WTC11 (cell line): Measurements from ENCODE around the gene CCNA2. TPM values are rescaled to one million over a fixed set of nuclear protein-coding genes. Genes with fewer than 3 reads are reported as not detected.

Experiments
- CBFB ChIP-seq: sonication (generic); formaldehyde crosslinking; IDR thresholded peaks from 2 replicates; pipeline ENCODE4 v1.8.1; 2022; ENCODE audit warnings: mild to moderate bottlenecking, low read depth, missing genetic modification reagents
- HMGA2 ChIP-seq: fragments of 250-450 bp; sonication (Bioruptor Pico); IDR thresholded peaks from 2 replicates; pipeline ENCODE4 v1.4.0; 2021; ENCODE audit warnings: mild to moderate bottlenecking, moderate library complexity
- IRF2 ChIP-seq: sonication (generic); formaldehyde crosslinking; IDR thresholded peaks from 2 replicates; pipeline ENCODE4 v1.8.0; 2022; ENCODE audit warnings: low read depth, missing genetic modification reagents, borderline replicate concordance
- MYBL2 ChIP-seq: sonication (generic); formaldehyde crosslinking; IDR thresholded peaks from 2 replicates; pipeline ENCODE4 v1.8.1; 2023; ENCODE audit warnings: mild to moderate bottlenecking, moderate library complexity, missing genetic modification reagents
- NR1H2 ChIP-seq: sonication (generic); formaldehyde crosslinking; IDR thresholded peaks from 2 replicates; pipeline ENCODE4 v1.9.0; 2021; ENCODE audit warnings: mild to moderate bottlenecking, moderate library complexity, missing genetic modification reagents
- NR2C2 ChIP-seq: sonication (generic); formaldehyde crosslinking; IDR thresholded peaks from 2 replicates; pipeline ENCODE4 v1.8.0; 2022; ENCODE audit warnings: mild to moderate bottlenecking, missing genetic modification reagents
- RORB ChIP-seq: fragments of 250-450 bp; sonication (Bioruptor Pico); IDR thresholded peaks from 2 replicates; pipeline ENCODE4 v1.9.0; 2021; ENCODE audit warnings: mild to moderate bottlenecking
- TCF7 ChIP-seq: sonication (generic); formaldehyde crosslinking; IDR thresholded peaks from 2 replicates; pipeline ENCODE4 v1.8.0; 2022; ENCODE audit warnings: mild to moderate bottlenecking, low read depth, missing genetic modification reagents, moderate library complexity
- ZNF219 ChIP-seq: sonication (generic); formaldehyde crosslinking; IDR thresholded peaks from 2 replicates; pipeline ENCODE4 v1.8.0; 2023; ENCODE audit warnings: missing genetic modification reagents, mild to moderate bottlenecking, borderline replicate concordance
- total RNA-seq: library from RNA; stranded (reverse); gene quantifications from 3 replicates; pipeline ENCODE4 v1.2.3, GENCODE V29; 2021
- TF ChIP-seq, protein P1 (sequence below): fragments of 250-450 bp; sonication (Bioruptor Pico); IDR thresholded peaks from 2 replicates; pipeline ENCODE4 v1.9.0; 2021; ENCODE audit warnings: mild to moderate bottlenecking, borderline replicate concordance
- TF ChIP-seq, protein P2 (sequence below): sonication (generic); formaldehyde crosslinking; IDR thresholded peaks from 2 replicates; pipeline ENCODE4 v1.8.1; 2023; ENCODE audit warnings: mild to moderate bottlenecking, missing genetic modification reagents, borderline replicate concordance
- TF ChIP-seq, protein P3 (sequence below): sonication (generic); formaldehyde crosslinking; IDR thresholded peaks from 2 replicates; pipeline ENCODE4 v1.8.1; 2022; ENCODE audit warnings: low read depth, missing genetic modification reagents, borderline replicate concordance
- TF ChIP-seq, protein P4 (sequence below): sonication (generic); formaldehyde crosslinking; IDR thresholded peaks from 2 replicates; pipeline ENCODE4 v1.8.1; 2022; ENCODE audit warnings: low read depth, mild to moderate bottlenecking, moderate library complexity, missing genetic modification reagents, borderline replicate concordance
- TF ChIP-seq, protein P5 (sequence below): sonication (generic); formaldehyde crosslinking; IDR thresholded peaks from 2 replicates; pipeline ENCODE4 v1.8.0; 2022; ENCODE audit warnings: mild to moderate bottlenecking, missing genetic modification reagents
- TF ChIP-seq, protein P6 (sequence below): sonication (generic); formaldehyde crosslinking; IDR thresholded peaks from 2 replicates; pipeline ENCODE4 v1.8.1; 2023; ENCODE audit warnings: mild to moderate bottlenecking, moderate library complexity, missing genetic modification reagents
- TF ChIP-seq, protein P7 (sequence below): sonication (generic); formaldehyde crosslinking; IDR thresholded peaks from 2 replicates; pipeline ENCODE4 v1.8.1; 2022; ENCODE audit warnings: mild to moderate bottlenecking, moderate library complexity, missing genetic modification reagents
- TF ChIP-seq, protein P8 (sequence below): sonication (generic); formaldehyde crosslinking; IDR thresholded peaks from 2 replicates; pipeline ENCODE4 v1.8.1; 2022; ENCODE audit warnings: mild to moderate bottlenecking, missing genetic modification reagents, moderate library complexity, borderline replicate concordance
- TF ChIP-seq, protein P9 (sequence below): sonication (generic); formaldehyde crosslinking; IDR thresholded peaks from 2 replicates; pipeline ENCODE4 v1.8.0; 2022; ENCODE audit warnings: mild to moderate bottlenecking, missing genetic modification reagents

CCNA2 gene
- total RNA-seq, 1 experiment from 2014 or later = 95.1 TPM

DNA sequence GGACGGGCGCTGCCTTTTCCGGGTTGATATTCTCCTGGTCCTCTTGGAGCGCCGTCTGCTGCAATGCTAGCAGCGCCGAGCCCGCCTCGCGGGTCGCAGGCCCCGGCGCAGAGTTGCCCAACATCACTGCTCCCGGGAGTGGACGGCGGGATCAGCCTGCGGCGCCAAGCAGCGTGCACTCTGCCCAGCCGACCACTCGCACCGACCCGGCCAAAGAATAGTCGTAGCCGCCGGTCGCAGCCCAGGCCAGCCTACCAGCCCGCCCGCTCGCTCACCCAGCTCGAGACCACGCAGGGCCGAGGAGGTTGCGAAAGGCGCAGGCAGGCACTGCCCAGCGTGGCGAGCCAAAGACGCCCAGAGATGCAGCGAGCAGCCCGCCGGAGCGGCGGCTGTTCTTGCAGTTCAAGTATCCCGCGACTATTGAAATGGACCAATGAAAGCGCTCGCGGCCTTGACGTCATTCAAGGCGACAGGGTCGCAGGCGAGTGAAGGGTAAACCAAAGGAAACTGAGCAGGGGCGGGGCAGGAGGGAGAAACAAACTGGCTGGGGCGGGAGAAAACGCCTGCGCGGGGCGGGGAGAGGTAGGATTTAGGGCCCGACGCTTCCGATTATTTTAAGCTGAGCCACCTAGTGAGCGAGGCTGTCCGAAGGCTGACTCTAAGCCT lies at the start of gene CCNA2 (continued):
- TF ChIP-seq, protein P1, sequence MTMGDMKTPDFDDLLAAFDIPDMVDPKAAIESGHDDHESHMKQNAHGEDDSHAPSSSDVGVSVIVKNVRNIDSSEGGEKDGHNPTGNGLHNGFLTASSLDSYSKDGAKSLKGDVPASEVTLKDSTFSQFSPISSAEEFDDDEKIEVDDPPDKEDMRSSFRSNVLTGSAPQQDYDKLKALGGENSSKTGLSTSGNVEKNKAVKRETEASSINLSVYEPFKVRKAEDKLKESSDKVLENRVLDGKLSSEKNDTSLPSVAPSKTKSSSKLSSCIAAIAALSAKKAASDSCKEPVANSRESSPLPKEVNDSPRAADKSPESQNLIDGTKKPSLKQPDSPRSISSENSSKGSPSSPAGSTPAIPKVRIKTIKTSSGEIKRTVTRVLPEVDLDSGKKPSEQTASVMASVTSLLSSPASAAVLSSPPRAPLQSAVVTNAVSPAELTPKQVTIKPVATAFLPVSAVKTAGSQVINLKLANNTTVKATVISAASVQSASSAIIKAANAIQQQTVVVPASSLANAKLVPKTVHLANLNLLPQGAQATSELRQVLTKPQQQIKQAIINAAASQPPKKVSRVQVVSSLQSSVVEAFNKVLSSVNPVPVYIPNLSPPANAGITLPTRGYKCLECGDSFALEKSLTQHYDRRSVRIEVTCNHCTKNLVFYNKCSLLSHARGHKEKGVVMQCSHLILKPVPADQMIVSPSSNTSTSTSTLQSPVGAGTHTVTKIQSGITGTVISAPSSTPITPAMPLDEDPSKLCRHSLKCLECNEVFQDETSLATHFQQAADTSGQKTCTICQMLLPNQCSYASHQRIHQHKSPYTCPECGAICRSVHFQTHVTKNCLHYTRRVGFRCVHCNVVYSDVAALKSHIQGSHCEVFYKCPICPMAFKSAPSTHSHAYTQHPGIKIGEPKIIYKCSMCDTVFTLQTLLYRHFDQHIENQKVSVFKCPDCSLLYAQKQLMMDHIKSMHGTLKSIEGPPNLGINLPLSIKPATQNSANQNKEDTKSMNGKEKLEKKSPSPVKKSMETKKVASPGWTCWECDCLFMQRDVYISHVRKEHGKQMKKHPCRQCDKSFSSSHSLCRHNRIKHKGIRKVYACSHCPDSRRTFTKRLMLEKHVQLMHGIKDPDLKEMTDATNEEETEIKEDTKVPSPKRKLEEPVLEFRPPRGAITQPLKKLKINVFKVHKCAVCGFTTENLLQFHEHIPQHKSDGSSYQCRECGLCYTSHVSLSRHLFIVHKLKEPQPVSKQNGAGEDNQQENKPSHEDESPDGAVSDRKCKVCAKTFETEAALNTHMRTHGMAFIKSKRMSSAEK (CRISPR knock-in tag) = no peak
- TF ChIP-seq, protein P2, sequence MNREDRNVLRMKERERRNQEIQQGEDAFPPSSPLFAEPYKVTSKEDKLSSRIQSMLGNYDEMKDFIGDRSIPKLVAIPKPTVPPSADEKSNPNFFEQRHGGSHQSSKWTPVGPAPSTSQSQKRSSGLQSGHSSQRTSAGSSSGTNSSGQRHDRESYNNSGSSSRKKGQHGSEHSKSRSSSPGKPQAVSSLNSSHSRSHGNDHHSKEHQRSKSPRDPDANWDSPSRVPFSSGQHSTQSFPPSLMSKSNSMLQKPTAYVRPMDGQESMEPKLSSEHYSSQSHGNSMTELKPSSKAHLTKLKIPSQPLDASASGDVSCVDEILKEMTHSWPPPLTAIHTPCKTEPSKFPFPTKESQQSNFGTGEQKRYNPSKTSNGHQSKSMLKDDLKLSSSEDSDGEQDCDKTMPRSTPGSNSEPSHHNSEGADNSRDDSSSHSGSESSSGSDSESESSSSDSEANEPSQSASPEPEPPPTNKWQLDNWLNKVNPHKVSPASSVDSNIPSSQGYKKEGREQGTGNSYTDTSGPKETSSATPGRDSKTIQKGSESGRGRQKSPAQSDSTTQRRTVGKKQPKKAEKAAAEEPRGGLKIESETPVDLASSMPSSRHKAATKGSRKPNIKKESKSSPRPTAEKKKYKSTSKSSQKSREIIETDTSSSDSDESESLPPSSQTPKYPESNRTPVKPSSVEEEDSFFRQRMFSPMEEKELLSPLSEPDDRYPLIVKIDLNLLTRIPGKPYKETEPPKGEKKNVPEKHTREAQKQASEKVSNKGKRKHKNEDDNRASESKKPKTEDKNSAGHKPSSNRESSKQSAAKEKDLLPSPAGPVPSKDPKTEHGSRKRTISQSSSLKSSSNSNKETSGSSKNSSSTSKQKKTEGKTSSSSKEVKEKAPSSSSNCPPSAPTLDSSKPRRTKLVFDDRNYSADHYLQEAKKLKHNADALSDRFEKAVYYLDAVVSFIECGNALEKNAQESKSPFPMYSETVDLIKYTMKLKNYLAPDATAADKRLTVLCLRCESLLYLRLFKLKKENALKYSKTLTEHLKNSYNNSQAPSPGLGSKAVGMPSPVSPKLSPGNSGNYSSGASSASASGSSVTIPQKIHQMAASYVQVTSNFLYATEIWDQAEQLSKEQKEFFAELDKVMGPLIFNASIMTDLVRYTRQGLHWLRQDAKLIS = no peak
- TF ChIP-seq TCF7 (peak; percentile 79; the same call in 1 of the 2 replicates), ZNF219 (CRISPR knock-in tag) (no peak), IRF2 (CRISPR knock-in tag) (no peak), NR1H2 (CRISPR knock-in tag) (no peak), RORB (CRISPR knock-in tag) (no peak), HMGA2 (CRISPR knock-in tag) (no peak), MYBL2 (CRISPR knock-in tag) (peak; percentile 99), NR2C2 (CRISPR knock-in tag) (no peak), CBFB (CRISPR knock-in tag) (no peak; the same call in 1 of the 2 replicates)
- TF ChIP-seq, protein P3, sequence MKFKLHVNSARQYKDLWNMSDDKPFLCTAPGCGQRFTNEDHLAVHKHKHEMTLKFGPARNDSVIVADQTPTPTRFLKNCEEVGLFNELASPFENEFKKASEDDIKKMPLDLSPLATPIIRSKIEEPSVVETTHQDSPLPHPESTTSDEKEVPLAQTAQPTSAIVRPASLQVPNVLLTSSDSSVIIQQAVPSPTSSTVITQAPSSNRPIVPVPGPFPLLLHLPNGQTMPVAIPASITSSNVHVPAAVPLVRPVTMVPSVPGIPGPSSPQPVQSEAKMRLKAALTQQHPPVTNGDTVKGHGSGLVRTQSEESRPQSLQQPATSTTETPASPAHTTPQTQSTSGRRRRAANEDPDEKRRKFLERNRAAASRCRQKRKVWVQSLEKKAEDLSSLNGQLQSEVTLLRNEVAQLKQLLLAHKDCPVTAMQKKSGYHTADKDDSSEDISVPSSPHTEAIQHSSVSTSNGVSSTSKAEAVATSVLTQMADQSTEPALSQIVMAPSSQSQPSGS (CRISPR knock-in tag) = no peak
- TF ChIP-seq, protein P4, sequence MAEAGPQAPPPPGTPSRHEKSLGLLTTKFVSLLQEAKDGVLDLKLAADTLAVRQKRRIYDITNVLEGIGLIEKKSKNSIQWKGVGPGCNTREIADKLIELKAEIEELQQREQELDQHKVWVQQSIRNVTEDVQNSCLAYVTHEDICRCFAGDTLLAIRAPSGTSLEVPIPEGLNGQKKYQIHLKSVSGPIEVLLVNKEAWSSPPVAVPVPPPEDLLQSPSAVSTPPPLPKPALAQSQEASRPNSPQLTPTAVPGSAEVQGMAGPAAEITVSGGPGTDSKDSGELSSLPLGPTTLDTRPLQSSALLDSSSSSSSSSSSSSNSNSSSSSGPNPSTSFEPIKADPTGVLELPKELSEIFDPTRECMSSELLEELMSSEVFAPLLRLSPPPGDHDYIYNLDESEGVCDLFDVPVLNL (CRISPR knock-in tag) = peak; percentile 98
- TF ChIP-seq, protein P5, sequence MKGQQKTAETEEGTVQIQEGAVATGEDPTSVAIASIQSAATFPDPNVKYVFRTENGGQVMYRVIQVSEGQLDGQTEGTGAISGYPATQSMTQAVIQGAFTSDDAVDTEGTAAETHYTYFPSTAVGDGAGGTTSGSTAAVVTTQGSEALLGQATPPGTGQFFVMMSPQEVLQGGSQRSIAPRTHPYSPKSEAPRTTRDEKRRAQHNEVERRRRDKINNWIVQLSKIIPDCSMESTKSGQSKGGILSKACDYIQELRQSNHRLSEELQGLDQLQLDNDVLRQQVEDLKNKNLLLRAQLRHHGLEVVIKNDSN (CRISPR knock-in tag) = no peak
- TF ChIP-seq, protein P6, sequence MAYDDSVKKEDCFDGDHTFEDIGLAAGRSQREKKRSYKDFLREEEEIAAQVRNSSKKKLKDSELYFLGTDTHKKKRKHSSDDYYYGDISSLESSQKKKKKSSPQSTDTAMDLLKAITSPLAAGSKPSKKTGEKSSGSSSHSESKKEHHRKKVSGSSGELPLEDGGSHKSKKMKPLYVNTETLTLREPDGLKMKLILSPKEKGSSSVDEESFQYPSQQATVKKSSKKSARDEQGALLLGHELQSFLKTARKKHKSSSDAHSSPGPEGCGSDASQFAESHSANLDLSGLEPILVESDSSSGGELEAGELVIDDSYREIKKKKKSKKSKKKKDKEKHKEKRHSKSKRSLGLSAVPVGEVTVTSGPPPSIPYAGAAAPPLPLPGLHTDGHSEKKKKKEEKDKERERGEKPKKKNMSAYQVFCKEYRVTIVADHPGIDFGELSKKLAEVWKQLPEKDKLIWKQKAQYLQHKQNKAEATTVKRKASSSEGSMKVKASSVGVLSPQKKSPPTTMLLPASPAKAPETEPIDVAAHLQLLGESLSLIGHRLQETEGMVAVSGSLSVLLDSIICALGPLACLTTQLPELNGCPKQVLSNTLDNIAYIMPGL (CRISPR knock-in tag) = no peak; the same call in 1 of the 2 replicates
- TF ChIP-seq, protein P7, sequence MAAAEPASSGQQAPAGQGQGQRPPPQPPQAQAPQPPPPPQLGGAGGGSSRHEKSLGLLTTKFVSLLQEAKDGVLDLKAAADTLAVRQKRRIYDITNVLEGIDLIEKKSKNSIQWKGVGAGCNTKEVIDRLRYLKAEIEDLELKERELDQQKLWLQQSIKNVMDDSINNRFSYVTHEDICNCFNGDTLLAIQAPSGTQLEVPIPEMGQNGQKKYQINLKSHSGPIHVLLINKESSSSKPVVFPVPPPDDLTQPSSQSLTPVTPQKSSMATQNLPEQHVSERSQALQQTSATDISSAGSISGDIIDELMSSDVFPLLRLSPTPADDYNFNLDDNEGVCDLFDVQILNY (CRISPR knock-in tag) = peak; percentile 70; the same call in 1 of the 2 replicates
- TF ChIP-seq, protein P8, sequence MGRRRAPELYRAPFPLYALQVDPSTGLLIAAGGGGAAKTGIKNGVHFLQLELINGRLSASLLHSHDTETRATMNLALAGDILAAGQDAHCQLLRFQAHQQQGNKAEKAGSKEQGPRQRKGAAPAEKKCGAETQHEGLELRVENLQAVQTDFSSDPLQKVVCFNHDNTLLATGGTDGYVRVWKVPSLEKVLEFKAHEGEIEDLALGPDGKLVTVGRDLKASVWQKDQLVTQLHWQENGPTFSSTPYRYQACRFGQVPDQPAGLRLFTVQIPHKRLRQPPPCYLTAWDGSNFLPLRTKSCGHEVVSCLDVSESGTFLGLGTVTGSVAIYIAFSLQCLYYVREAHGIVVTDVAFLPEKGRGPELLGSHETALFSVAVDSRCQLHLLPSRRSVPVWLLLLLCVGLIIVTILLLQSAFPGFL (CRISPR knock-in tag) = no peak
- TF ChIP-seq, protein P9, sequence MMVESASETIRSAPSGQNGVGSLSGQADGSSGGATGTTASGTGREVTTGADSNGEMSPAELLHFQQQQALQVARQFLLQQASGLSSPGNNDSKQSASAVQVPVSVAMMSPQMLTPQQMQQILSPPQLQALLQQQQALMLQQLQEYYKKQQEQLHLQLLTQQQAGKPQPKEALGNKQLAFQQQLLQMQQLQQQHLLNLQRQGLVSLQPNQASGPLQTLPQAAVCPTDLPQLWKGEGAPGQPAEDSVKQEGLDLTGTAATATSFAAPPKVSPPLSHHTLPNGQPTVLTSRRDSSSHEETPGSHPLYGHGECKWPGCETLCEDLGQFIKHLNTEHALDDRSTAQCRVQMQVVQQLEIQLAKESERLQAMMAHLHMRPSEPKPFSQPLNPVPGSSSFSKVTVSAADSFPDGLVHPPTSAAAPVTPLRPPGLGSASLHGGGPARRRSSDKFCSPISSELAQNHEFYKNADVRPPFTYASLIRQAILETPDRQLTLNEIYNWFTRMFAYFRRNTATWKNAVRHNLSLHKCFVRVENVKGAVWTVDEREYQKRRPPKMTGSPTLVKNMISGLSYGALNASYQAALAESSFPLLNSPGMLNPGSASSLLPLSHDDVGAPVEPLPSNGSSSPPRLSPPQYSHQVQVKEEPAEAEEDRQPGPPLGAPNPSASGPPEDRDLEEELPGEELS (CRISPR knock-in tag) = no peak
